Glutamatergic neuron (in vitro differentiated cells): ENCODE results near the gene TMED10. TPM values are rescaled to one million over a fixed set of nuclear protein-coding genes. Genes with fewer than 3 reads are reported as not detected.

Source experiments
- DNase-seq: peaks from one replicate; pipeline ENCODE4 v3.0.0; 2022
- H3K27ac Mint-ChIP-seq: one replicate; pipeline ENCODE4 v1.8.0; 2020; ENCODE audit warnings: mild to moderate bottlenecking, mixed read lengths, inconsistent platforms; ENCODE audit not compliant: unreplicated experiment
- H3K27me3 Mint-ChIP-seq: one replicate; pipeline ENCODE4 v1.8.0; 2020; ENCODE audit warnings: mild to moderate bottlenecking, moderate library complexity, mixed read lengths, inconsistent platforms; ENCODE audit not compliant: unreplicated experiment
- H3K36me3 Mint-ChIP-seq: one replicate; pipeline ENCODE4 v1.8.0; 2020; ENCODE audit warnings: mild to moderate bottlenecking, mixed read lengths, inconsistent platforms; ENCODE audit not compliant: unreplicated experiment
- H3K4me1 Mint-ChIP-seq: one replicate; pipeline ENCODE4 v1.8.0; 2020; ENCODE audit warnings: mild to moderate bottlenecking, low read depth, mixed read lengths, inconsistent platforms; ENCODE audit not compliant: unreplicated experiment
- H3K4me3 Mint-ChIP-seq: one replicate; pipeline ENCODE4 v1.8.0; 2020; ENCODE audit warnings: mild to moderate bottlenecking, mixed read lengths, inconsistent platforms; ENCODE audit not compliant: unreplicated experiment
- H3K9me3 Mint-ChIP-seq: one replicate; pipeline ENCODE4 v1.8.0; 2020; ENCODE audit warnings: mild to moderate bottlenecking, moderate library complexity, mixed read lengths, inconsistent platforms; ENCODE audit not compliant: unreplicated experiment
- CTCF ChIP-seq: fragments of 200-600 bp; sonication (generic); IDR thresholded peaks from one replicate; pipeline ENCODE4 v1.5.0; 2021; ENCODE audit not compliant: partially characterized antibody, unreplicated experiment
- total RNA-seq: library from RNA; stranded (reverse); fragmentation: NEBNext Ultra II Directional; extraction: Animal tissue kit (Norgen Biotek cat#: 25700); gene quantifications from one replicate; pipeline ENCODE4 v1.2.1, GENCODE V29; 2021; ENCODE audit not compliant: unreplicated experiment

Gene TMED10
- total RNA-seq, 1 donor from 2014 or later = 124 TPM

- Mint-ChIP-seq H3K4me3 (no peak overlapping the region), H3K27ac (no peak overlapping the region), H3K4me1 (no peaks in the 10 kb centered on the region), H3K27me3 (no peaks in the 10 kb centered on the region), H3K9me3 (no peaks in the 10 kb centered on the region), H3K36me3 (no peaks in the 10 kb centered on the region)
- no peak for DNase-seq
- no peak for TF ChIP-seq CTCF
Observed at GRCh38 chr14:75213172-75213571, 36.8 kb upstream of the TMED10 start.

GRCh38 chr14:75208843-75209242 is 32.4 kb upstream of the TMED10 start:
- Mint-ChIP-seq H3K4me3 (no peak overlapping the region), H3K4me1 (no peaks in the 10 kb centered on the region), H3K36me3 (no peaks in the 10 kb centered on the region), H3K27ac (no peak overlapping the region), H3K27me3 (no peaks in the 10 kb centered on the region), H3K9me3 (no peaks in the 10 kb centered on the region)
- no peak for DNase-seq
- no peak for TF ChIP-seq CTCF

- no peak for DNase-seq
- H3K36me3 Mint-ChIP-seq = no peaks in the 10 kb centered on the region
- H3K4me1 Mint-ChIP-seq = no peaks in the 10 kb centered on the region
- no peak overlapping the region for H3K27ac Mint-ChIP-seq
- TF ChIP-seq CTCF = no peak
- no peaks in the 10 kb centered on the region for H3K27me3 Mint-ChIP-seq
- no peak overlapping the region for H3K4me3 Mint-ChIP-seq
- H3K9me3 Mint-ChIP-seq = no peaks in the 10 kb centered on the region
Observed at GRCh38 chr14:75206190-75206589, 29.8 kb upstream of the TMED10 start.

- TF ChIP-seq CTCF = no peak
- no peaks in the 10 kb centered on the region for H3K9me3 Mint-ChIP-seq
- no peak for DNase-seq
- H3K4me3 Mint-ChIP-seq = no peak overlapping the region
- H3K4me1 Mint-ChIP-seq = no peaks in the 10 kb centered on the region
- no peak overlapping the region for H3K27ac Mint-ChIP-seq
- no peaks in the 10 kb centered on the region for H3K36me3 Mint-ChIP-seq
- H3K27me3 Mint-ChIP-seq = no peaks in the 10 kb centered on the region
Observed at GRCh38 chr14:75205591-75205990, 29.2 kb upstream of the TMED10 start.

GRCh38 chr14:75204116-75204515 is 27.7 kb upstream of the TMED10 start:
- Mint-ChIP-seq H3K27ac (no peak overlapping the region), H3K4me1 (no peaks in the 10 kb centered on the region), H3K9me3 (no peaks in the 10 kb centered on the region), H3K36me3 (no peaks in the 10 kb centered on the region), H3K4me3 (no peak overlapping the region), H3K27me3 (no peaks in the 10 kb centered on the region)
- DNase-seq = no peak
- TF ChIP-seq CTCF = no peak
